Neural progenitor cell (in vitro differentiated cells): Measurements from ENCODE around the gene SDC1. TPM values are rescaled to one million over a fixed set of nuclear protein-coding genes. Genes with fewer than 3 reads are reported as not detected.

ENCODE experiments used
- DNase-seq: peaks from one replicate; pipeline ENCODE4 v3.0.0-alpha.2; 2016; ENCODE audit warnings: low spot score
- H2AFZ ChIP-seq: fragments of 200-600 bp; sonication (generic); replicated peaks from 2 replicates; pipeline ENCODE4 v1.6.1; 2016; ENCODE audit warnings: antibody characterized with exemption
- H3F3A ChIP-seq: fragments of 200-600 bp; sonication (generic); 2 replicates; pipeline ENCODE4 v1.6.1; 2016; ENCODE audit warnings: antibody characterized with exemption, low read depth
- H3K27ac ChIP-seq: fragments of 200-600 bp; sonication (generic); 2 replicates; pipeline ENCODE4 v1.5.1; 2016; ENCODE audit warnings: mild to moderate bottlenecking
- H3K27me3 ChIP-seq: fragments of 200-600 bp; sonication (generic); 2 replicates; pipeline ENCODE4 v1.6.1; 2016; ENCODE audit warnings: mild to moderate bottlenecking, moderate library complexity
- H3K36me3 ChIP-seq: fragments of 200-600 bp; sonication (generic); 2 replicates; pipeline ENCODE4 v1.5.1; 2016
- H3K4me1 ChIP-seq: fragments of 200-600 bp; sonication (generic); 2 replicates; pipeline ENCODE4 v1.6.1; 2016; ENCODE audit warnings: mixed run types
- H3K4me2 ChIP-seq: fragments of 200-600 bp; sonication (generic); 2 replicates; pipeline ENCODE4 v1.6.1; 2016
- H3K4me3 ChIP-seq: fragments of 200-600 bp; sonication (generic); 2 replicates; pipeline ENCODE4 v1.5.1; 2016
- H3K79me2 ChIP-seq: fragments of 200-600 bp; sonication (generic); 2 replicates; pipeline ENCODE4 v1.6.1; 2016; ENCODE audit warnings: low read depth
- H3K9ac ChIP-seq: fragments of 200-600 bp; sonication (generic); 2 replicates; pipeline ENCODE4 v1.6.1; 2016
- H3K9me3 ChIP-seq: fragments of 200-600 bp; sonication (generic); 2 replicates; pipeline ENCODE4 v1.5.1; 2016; ENCODE audit warnings: low read depth
- H4K20me1 ChIP-seq: fragments of 200-600 bp; sonication (generic); 2 replicates; pipeline ENCODE4 v1.6.1; 2016; ENCODE audit warnings: low read depth
- H3K27ac Mint-ChIP-seq: 3 replicates; pipeline ENCODE4 v1.8.0; 2021; ENCODE audit warnings: mixed read lengths
- H3K27me3 Mint-ChIP-seq: 2 replicates; pipeline ENCODE4 v1.8.0; 2022; ENCODE audit warnings: low read depth, mild to moderate bottlenecking, inconsistent platforms, moderate library complexity, mixed read lengths; ENCODE audit not compliant: insufficient read depth
- H3K36me3 Mint-ChIP-seq: 3 replicates; pipeline ENCODE4 v1.8.0; 2021; ENCODE audit warnings: mixed read lengths
- H3K4me1 Mint-ChIP-seq: 3 replicates; pipeline ENCODE4 v1.8.0; 2021; ENCODE audit warnings: mixed read lengths
- H3K4me3 Mint-ChIP-seq: 3 replicates; pipeline ENCODE4 v1.8.0; 2021; ENCODE audit warnings: mild to moderate bottlenecking, moderate library complexity, mixed read lengths
- H3K9me3 Mint-ChIP-seq: 3 replicates; pipeline ENCODE4 v1.8.0; 2020; ENCODE audit warnings: mixed read lengths
- CTCF ChIP-seq: fragments of 200-600 bp; sonication (generic); IDR thresholded peaks from 2 replicates; pipeline ENCODE4 v1.5.1; 2017; ENCODE audit warnings: antibody characterized with exemption, mild to moderate bottlenecking
- EZH2 ChIP-seq: fragments of 200-600 bp; sonication (generic); IDR thresholded peaks from 2 replicates; pipeline ENCODE4 v1.6.1; 2017; ENCODE audit warnings: antibody characterized with exemption, mild to moderate bottlenecking, moderate library complexity
- EZH2phosphoT487 ChIP-seq: fragments of 200-600 bp; sonication (generic); IDR thresholded peaks from 2 replicates; pipeline ENCODE4 v1.6.1; 2017; ENCODE audit warnings: antibody characterized with exemption
- total RNA-seq: library from RNA; depleted of rRNA; stranded (reverse); fragments of >200 nt; gene quantifications from 2 replicates; pipeline ENCODE4 v1.2.3, GENCODE V29; 2015; ENCODE audit warnings: low replicate concordance

SDC1 gene
- total RNA-seq, 1 donor from 2014 or later, result 27.5 TPM

DNA sequence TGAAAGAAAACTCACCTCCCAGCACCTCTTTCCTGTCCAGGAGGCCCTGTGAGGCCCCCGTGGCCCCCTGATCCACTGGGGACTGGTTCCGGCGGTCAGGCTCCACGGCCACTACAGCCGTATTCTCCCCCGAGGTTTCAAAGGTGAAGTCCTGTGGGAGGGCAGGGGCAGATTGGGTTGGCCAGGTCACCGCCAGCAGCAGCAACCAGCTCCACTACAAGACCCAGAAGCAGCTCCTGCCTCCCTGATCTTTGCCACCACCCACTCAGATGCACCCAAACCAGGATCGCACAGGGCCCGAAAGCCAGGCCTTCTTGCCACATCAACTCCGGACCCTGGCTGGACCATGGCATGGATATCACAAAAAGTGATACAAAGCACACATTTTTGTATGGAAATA is 21.9 kb downstream of the SDC1 start:
- Histone ChIP-seq H3K36me3 (no peaks in the 10 kb centered on the region), H3K9me3 (no peaks in the 10 kb centered on the region), H3K79me2 (peaks cover 11% of the 10 kb centered on the region), H3F3A (no peaks in the 10 kb centered on the region), H4K20me1 (peaks cover 30% of the 10 kb centered on the region), H3K27ac (no peak overlapping the region), H3K27me3 (no peaks in the 10 kb centered on the region), H3K4me1 (peaks cover 9% of the 10 kb centered on the region), H2AFZ (no peak overlapping the region), H3K4me3 (no peak overlapping the region), H3K4me2 (no peak overlapping the region), H3K9ac (no peak overlapping the region)
- Mint-ChIP-seq H3K4me3 (no peak overlapping the region), H3K27ac (no peak overlapping the region), H3K27me3 (peaks cover 3% of the 10 kb centered on the region), H3K4me1 (peaks cover 11% of the 10 kb centered on the region), H3K9me3 (peaks cover 3% of the 10 kb centered on the region), H3K36me3 (peaks cover 18% of the 10 kb centered on the region)
- DNase-seq, result no peak
- TF ChIP-seq CTCF, result no peak
- TF ChIP-seq EZH2, result no peak
- TF ChIP-seq EZH2phosphoT487, result no peak

DNA sequence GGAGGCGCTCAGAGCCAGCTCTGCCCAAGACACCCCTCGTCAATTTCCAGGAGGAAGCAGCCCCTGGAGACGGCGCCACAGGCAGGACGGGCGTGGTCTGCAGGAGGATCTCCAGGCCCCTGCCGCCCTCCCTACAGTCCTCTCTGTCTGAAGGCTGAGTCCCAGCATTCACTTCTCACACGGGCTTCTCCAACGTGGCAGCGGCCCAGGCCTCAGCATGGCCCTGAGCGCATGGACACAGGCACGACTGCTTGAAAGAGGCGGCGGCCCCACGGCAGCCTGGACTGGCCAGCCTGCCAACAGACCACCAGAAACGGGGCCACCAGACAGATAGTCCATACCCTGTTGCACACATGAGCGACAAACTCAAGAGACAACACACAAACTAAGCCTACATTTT is 23.3 kb downstream of the SDC1 start:
- no peak for DNase-seq
- peaks cover 18% of the 10 kb centered on the region for H3K36me3 Mint-ChIP-seq
- TF ChIP-seq EZH2 (no peak), EZH2phosphoT487 (no peak), CTCF (no peak)
- H3K4me1 Mint-ChIP-seq, result peaks cover 16% of the 10 kb centered on the region
- H4K20me1 ChIP-seq, result peaks cover 16% of the 10 kb centered on the region
- H3K9me3 Mint-ChIP-seq, result peaks cover 3% of the 10 kb centered on the region
- H3K27ac Mint-ChIP-seq, result no peak overlapping the region
- H3K79me2 ChIP-seq, result no peaks in the 10 kb centered on the region
- no peaks in the 10 kb centered on the region for H3K36me3 ChIP-seq
- no peak overlapping the region for H3K27ac ChIP-seq
- no peaks in the 10 kb centered on the region for H3F3A ChIP-seq
- H3K4me1 ChIP-seq, result peaks cover 14% of the 10 kb centered on the region
- no peaks in the 10 kb centered on the region for H3K27me3 ChIP-seq
- H3K4me3 ChIP-seq, result no peak overlapping the region
- H3K4me3 Mint-ChIP-seq, result no peak overlapping the region
- H3K9ac ChIP-seq, result no peak overlapping the region
- H3K27me3 Mint-ChIP-seq, result peaks cover 3% of the 10 kb centered on the region
- H3K4me2 ChIP-seq, result no peak overlapping the region
- H2AFZ ChIP-seq, result no peak overlapping the region
- H3K9me3 ChIP-seq, result no peaks in the 10 kb centered on the region

DNA sequence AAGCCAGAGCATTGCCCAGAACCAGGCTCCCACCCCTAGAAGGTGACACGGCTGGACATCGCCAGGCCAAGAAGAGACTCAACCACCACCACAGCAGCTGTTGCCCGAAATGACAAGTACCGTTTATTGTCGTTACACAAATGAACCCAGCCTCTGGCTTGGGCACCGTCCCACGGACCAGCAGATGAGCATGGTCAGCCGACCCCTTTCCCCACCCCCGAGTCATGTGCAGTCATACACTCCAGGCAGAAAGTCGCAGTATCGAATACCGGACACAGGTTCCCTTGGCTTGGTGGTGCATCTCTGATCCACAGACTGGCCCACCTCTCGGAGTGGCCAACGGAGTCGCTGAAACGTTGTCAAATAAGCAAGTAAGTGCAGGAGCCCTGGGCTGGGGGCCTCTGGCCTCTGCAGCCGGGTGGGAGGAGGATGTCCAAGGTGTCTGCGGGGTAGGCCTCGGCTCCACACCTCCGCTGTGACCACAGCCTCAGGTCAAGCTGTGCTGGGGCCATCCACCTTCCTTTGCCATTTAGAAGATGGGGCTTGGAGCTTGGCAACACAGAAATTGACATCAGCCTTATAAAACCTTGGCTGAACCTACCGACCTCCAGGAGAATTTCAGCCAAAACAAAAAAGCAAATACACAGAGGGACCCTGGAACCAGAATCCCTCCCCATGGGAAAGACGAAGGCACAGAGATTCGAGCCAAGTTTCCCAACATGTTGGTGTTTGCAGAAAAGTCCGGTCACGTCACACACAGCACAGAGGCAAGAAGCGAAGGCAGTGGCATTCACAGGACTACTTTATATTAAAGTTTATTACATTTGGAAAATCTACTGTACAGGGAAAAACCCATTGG is 24.0 kb downstream of the SDC1 start:
- Histone ChIP-seq H3K9ac (no peak overlapping the region), H2AFZ (no peak overlapping the region), H3K4me2 (no peak overlapping the region), H3F3A (no peaks in the 10 kb centered on the region), H3K79me2 (no peaks in the 10 kb centered on the region), H3K36me3 (no peaks in the 10 kb centered on the region), H3K9me3 (no peaks in the 10 kb centered on the region), H4K20me1 (peaks cover 8% of the 10 kb centered on the region), H3K4me1 (peaks cover 14% of the 10 kb centered on the region), H3K4me3 (no peak overlapping the region), H3K27ac (no peak overlapping the region), H3K27me3 (no peaks in the 10 kb centered on the region)
- DNase-seq, result no peak
- Mint-ChIP-seq H3K36me3 (peaks cover 18% of the 10 kb centered on the region), H3K27ac (no peak overlapping the region), H3K27me3 (peaks cover 5% of the 10 kb centered on the region), H3K4me1 (peaks cover 16% of the 10 kb centered on the region), H3K9me3 (peaks cover 3% of the 10 kb centered on the region), H3K4me3 (no peak overlapping the region)
- TF ChIP-seq EZH2 (no peak), EZH2phosphoT487 (no peak), CTCF (no peak)
